22Rv1 (cell line): ENCODE results near the gene SMYD3.

Source experiments
- CTCF ChIP-seq: fragments of 450-650 bp; IDR thresholded peaks from 2 replicates; pipeline ENCODE4 v1.5.1; 2017; ENCODE audit warnings: mild to moderate bottlenecking
- ZFX ChIP-seq: fragments of 450-650 bp; IDR thresholded peaks from 2 replicates; pipeline ENCODE4 v1.6.1; 2017; ENCODE audit warnings: antibody characterized with exemption, borderline replicate concordance

- TF ChIP-seq CTCF (no peak), ZFX (no peak)
Measured at GRCh38 chr1:246534114-246534513, 27.0 kb upstream of the SMYD3 start.
